Stimulated activated CD4-positive, alpha-beta T cell treated with anti-CD3 and anti-CD28 coated beads, Interleukin-4, amount 100 ng/mL, for 48 hours (primary cell): Measurements from ENCODE around the gene MAD1L1.
"Not testable (repeated sequence)": the region's sequence is repeated elsewhere in the genome, so short reads cannot be mapped to it uniquely, and the experiment has no call there.

Experiments used
- DNase-seq, 2 donors: peaks; one replicate each; pipeline ENCODE4 v3.0.0-alpha.2; 2020; ENCODE audit warnings: low read depth in 2 of 2

MAD1L1 gene

GRCh38 chr7:1818575-1819258 is 414.0 kb downstream of the MAD1L1 start:
- no peak for DNase-seq

- DNase-seq, result no peak
Measured at GRCh38 chr7:1817061-1817712, 415.6 kb downstream of the MAD1L1 start.

GRCh38 chr7:1816451-1816850 is 416.3 kb downstream of the MAD1L1 start:
- DNase-seq, result not testable (repeated sequence)

- not testable (repeated sequence) for DNase-seq
Measured at GRCh38 chr7:1815551-1816281, 417.0 kb downstream of the MAD1L1 start.

- no peak for DNase-seq
Measured at GRCh38 chr7:1815051-1815481, 417.7 kb downstream of the MAD1L1 start.

GRCh38 chr7:1814089-1814811 is 418.5 kb downstream of the MAD1L1 start:
- DNase-seq, result no peak

GRCh38 chr7:1813394-1814088 is 419.2 kb downstream of the MAD1L1 start:
- no peak for DNase-seq

GRCh38 chr7:1812509-1813393 is 420.0 kb downstream of the MAD1L1 start:
- DNase-seq, result no peak

GRCh38 chr7:1811850-1812508 is 420.8 kb downstream of the MAD1L1 start:
- DNase-seq, result no peak

GRCh38 chr7:1810961-1811849 is 421.5 kb downstream of the MAD1L1 start:
- no peak for DNase-seq

- DNase-seq, result no peak
Measured at GRCh38 chr7:1810521-1810920, 422.2 kb downstream of the MAD1L1 start.

- DNase-seq, result no peak
Measured at GRCh38 chr7:1809601-1810258, 423.0 kb downstream of the MAD1L1 start.

GRCh38 chr7:1809070-1809469 is 423.7 kb downstream of the MAD1L1 start:
- no peak for DNase-seq

- no peak for DNase-seq
Measured at GRCh38 chr7:1807821-1808600, 424.7 kb downstream of the MAD1L1 start.

GRCh38 chr7:1806354-1806753 is 426.4 kb downstream of the MAD1L1 start:
- no peak for DNase-seq

- no peak for DNase-seq
Measured at GRCh38 chr7:1804310-1804709, 428.4 kb downstream of the MAD1L1 start.

- no peak for DNase-seq
Measured at GRCh38 chr7:1802899-1803298, 429.8 kb downstream of the MAD1L1 start.

- DNase-seq, result no peak
Measured at GRCh38 chr7:1800902-1801301, 431.8 kb downstream of the MAD1L1 start.
